ENCODE results near the gene CASP2.
"Not testable (repeated sequence)": the region's sequence is repeated elsewhere in the genome, so short reads cannot be mapped to it uniquely, and the experiment has no call there.

The CASP2 gene

DNA sequence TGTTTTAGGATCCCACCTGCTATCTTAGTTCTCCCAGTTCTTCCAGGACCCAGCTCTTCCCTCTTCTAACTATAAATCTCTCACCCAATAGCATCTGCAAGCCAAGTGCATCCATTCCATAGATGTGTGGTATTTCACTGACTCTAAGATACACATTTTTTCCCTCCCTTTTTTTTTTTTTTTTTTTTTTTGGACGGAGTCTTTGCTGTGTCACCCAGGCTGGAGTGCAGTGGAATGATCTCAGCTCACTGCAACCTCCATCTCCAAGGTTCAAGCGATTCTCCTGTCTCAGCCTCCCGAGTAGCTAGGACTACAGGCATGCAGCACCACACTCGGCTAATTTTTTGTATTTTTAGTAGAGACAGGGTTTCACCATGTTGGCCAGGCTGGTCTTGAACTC lies 1.7 kb downstream of the CASP2 start:
- in situ Hi-C loops (cut with HindIII; ENCODE audit: low sequenced_read_pairs) = not testable (repeated sequence)

DNA sequence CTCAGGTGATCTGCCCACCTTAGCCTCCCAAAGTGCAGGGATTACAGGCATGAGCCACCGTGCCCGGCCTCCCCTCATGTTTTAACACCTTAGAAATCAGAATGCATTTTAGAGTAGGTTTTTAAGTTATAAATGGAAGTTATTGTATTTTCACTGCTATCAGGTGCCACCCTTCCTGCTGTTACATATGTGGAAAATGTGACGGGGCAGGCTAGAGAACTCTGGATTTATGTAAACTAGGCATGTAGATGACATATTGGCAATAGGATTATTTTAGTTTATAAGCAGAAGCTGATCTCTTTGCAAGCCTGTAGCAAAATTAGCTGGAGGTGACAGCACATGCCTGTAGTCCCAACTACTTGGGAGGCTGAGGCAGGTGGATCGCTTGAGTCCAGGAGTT lies 2.1 kb downstream of the CASP2 start:
- in situ Hi-C loops (cut with HindIII; ENCODE audit: low sequenced_read_pairs) = no loop called here

DNA sequence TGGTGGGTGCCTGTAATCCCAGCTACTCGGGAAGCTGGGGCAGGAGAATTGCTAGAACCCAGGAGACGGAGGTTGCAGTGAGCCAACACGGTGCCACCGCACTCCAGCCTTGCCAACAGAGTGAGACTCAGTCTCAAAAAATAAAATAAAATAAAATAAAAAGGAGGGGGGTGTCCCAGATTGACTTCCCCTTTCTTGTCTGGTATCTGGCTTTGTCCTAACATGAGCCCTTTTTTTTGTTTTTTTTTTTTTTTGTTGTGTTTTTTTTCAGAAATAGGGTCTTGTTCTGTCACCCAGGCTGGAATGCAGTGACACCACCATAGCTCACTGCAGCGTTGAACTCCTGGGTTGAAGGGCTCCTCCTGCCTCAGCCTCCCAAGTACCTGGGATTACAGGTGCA lies 4.7 kb downstream of the CASP2 start:
- in situ Hi-C loops (cut with HindIII; ENCODE audit: low sequenced_read_pairs) = no loop called here

DNA sequence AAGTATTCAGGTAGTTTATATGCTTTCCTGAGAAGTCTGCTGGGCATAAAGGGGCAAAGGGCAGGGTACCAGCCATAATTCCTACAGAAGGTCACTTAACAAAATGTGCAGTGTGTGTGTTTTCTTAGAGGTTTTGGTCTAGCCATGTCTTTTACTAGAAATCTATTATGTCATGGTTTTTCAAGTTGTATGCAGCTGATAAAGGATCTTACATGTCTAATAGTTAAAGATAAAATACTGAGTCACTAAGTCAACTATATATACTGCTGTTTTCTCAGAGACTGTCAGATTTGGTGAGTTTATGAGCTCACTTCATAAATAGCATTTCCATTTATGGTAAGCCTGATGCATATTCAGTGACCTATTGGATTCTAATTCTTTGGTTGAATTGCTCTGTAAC lies 7.7 kb downstream of the CASP2 start:
- in situ Hi-C loops (cut with HindIII; ENCODE audit: low sequenced_read_pairs) = no loop called here

DNA sequence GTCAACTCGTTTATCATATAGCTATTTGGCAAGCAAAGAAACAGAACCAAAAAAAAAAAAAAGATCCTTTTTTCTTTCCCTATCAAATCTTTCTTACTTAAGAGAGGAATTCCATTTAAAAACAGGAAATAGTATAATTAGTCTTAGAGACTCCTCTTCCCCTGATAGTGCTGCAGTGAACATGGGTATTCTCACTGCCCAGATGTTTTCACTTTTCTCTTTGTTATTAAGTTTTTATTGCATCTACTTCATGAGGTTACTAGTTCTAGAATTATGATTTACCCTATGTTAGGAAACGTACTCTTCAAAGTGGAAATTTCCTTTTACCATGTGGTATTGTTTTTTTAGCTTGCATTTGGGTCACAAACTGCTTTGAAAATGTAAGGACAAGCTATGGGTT lies 8.5 kb downstream of the CASP2 start:
- in situ Hi-C loops (cut with HindIII; ENCODE audit: low sequenced_read_pairs) = no loop called here

DNA sequence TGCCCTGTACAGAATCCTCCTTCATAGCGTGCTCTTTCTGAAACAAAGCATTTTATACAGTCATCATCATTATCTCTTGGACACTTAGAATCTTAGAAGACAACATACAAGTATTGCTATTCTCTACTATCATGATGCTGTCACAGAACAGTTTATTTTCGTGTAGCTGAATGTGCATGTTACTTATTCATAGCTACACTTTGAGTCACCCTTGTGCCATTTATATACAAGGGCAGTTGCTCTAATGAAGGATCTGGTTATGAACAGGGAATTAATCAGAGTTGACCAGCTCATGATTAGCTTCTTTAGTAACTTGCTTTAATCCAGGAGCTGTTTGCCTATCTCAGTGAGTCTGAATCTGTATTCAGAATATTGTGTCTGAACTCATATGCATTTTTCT lies 11.2 kb downstream of the CASP2 start:
- in situ Hi-C loops (cut with HindIII; ENCODE audit: low sequenced_read_pairs) = no loop called here

DNA sequence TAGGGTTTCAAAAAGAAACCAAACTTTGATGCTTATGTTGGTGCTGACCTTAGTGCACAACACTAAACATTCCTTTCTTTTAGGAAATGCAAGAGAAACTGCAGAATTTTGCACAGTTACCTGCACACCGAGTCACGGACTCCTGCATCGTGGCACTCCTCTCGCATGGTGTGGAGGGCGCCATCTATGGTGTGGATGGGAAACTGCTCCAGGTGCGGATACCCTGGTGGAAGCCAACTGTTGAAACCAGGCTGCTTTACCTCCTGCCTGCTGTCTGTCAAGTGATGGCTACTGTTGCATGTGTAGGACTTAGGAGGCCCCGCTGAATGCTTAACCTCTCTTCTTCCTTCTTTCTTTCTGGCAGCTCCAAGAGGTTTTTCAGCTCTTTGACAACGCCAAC lies 11.7 kb downstream of the CASP2 start:
- in situ Hi-C loops (cut with HindIII; ENCODE audit: low sequenced_read_pairs) = loop anchor here (10.0 kb wide), 1 partner anchor 55 kb away; no protein-coding TSS in a partner anchor

DNA sequence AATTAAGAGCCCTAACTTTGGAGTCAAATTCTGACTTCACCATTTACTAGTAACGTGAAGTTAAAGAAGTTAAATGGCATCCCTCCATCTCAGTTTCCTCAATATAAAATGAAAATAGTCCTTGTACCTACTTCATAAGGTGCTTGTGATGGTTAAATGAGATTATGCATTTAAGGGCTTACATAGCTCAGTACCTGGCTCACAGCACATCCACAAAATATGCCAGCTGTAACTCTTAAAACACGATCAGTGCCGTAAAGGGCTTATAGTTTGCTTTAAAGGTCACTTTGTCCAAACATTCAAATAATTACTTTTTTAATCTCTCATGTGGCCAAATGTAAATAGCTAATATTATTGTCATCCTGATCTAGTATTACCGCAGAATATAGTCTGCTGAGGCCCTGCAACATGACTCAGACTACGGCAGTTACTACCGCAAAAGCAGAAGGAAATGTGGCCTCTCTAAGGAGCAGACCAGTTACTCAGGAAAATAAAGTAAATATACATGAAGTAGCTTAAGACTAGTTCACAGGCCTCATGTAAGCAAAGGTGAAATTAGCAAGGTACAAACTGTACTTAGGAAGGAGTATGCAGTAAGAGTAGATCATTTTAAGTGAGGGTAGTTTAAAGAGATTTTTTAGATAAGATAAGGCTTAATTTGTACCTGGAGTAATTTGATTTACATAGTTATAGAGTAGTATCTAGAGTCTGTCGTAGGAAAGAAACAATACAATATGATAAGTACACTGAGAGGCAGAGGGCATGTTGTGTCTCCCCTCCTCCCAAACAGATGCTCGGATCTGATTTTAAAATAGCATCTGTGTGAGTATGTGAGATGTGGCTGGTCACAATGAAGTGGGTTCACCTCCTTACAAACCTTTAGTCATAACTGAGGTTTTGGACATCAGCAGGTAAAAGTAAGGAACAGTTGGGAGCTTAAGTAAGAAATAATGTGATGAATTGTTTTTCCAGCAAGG lies 13.1 kb downstream of the CASP2 start:
- in situ Hi-C loops (cut with HindIII; ENCODE audit: low sequenced_read_pairs) = loop anchor here (10.0 kb wide), 1 partner anchor 56 kb away; no protein-coding TSS in a partner anchor

DNA sequence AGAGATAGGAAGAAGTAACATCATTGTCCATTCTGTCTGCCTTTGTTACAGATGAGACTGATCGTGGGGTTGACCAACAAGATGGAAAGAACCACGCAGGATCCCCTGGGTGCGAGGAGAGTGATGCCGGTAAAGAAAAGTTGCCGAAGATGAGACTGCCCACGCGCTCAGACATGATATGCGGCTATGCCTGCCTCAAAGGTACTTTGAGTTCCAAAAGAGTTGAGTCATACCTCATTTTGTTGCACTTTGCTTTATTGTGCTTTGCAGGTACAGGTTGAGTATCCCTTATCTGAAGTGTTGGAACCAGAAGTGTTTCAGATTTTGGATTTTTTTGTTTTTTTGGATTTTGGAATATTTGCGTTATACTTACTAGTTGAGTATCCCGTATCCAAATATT lies 15.6 kb downstream of the CASP2 start:
- in situ Hi-C loops (cut with HindIII; ENCODE audit: low sequenced_read_pairs) = loop anchor here (10.0 kb wide), 1 partner anchor 59 kb away; no protein-coding TSS in a partner anchor

DNA sequence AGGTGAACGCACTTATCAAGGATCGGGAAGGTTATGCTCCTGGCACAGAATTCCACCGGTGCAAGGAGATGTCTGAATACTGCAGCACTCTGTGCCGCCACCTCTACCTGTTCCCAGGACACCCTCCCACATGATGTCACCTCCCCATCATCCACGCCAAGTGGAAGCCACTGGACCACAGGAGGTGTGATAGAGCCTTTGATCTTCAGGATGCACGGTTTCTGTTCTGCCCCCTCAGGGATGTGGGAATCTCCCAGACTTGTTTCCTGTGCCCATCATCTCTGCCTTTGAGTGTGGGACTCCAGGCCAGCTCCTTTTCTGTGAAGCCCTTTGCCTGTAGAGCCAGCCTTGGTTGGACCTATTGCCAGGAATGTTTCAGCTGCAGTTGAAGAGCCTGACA lies 16.8 kb downstream of the CASP2 start:
- in situ Hi-C loops (cut with HindIII; ENCODE audit: low sequenced_read_pairs) = loop anchor here (10.0 kb wide), 1 partner anchor 60 kb away; no protein-coding TSS in a partner anchor

DNA sequence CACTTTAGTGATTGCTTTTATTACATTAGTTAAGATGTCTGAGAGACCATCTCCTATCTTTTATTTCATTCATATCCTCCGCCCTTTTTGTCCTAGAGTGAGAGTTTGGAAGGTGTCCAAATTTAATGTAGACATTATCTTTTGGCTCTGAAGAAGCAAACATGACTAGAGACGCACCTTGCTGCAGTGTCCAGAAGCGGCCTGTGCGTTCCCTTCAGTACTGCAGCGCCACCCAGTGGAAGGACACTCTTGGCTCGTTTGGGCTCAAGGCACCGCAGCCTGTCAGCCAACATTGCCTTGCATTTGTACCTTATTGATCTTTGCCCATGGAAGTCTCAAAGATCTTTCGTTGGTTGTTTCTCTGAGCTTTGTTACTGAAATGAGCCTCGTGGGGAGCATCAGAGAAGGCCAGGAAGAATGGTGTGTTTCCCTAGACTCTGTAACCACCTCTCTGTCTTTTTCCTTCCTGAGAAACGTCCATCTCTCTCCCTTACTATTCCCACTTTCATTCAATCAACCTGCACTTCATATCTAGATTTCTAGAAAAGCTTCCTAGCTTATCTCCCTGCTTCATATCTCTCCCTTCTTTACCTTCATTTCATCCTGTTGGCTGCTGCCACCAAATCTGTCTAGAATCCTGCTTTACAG lies 17.4 kb downstream of the CASP2 start:
- in situ Hi-C loops (cut with HindIII; ENCODE audit: low sequenced_read_pairs) = loop anchor here (10.0 kb wide), 1 partner anchor 61 kb away; no protein-coding TSS in a partner anchor

DNA sequence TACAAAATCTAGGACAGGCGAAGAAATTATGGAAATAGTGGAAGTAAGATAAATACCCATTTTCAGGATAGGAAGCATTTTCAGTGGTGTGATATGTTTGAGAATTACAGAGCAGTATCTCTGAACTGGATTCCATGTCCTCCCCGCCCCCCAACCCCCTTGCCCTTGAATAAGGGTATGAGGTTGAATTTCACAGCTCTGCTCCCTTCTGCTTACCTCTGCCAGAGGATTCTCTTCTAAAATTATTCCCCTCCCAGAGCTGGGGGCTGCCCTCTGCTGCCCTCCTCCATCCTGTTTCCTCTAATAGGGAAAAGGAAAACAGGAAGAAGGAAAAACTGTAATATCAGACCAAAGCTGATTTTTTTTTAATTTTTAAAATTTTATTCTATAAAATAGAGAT lies 20.5 kb downstream of the CASP2 start:
- in situ Hi-C loops (cut with HindIII; ENCODE audit: low sequenced_read_pairs) = loop anchor here (10.0 kb wide), 1 partner anchor 64 kb away; no protein-coding TSS in a partner anchor

DNA sequence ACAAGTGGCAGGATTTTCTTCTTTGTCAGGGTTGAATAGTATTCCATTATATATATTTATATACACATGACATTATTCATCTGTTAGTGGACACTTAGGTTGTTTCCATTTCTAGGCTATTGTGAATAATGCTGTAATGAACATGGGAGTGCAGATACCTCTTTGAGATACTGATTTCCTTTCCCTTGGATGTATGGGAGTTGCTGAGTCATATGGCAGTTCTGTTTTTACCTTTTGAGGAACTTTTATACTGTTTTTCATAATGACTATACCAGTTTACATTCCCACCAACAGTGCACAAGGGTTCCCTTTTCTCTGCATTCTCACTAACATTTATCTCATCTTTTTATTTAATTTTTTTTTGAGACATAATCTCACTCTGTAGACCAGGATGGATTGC lies 26.0 kb downstream of the CASP2 start:
- in situ Hi-C loops (cut with HindIII; ENCODE audit: low sequenced_read_pairs) = no loop called here

DNA sequence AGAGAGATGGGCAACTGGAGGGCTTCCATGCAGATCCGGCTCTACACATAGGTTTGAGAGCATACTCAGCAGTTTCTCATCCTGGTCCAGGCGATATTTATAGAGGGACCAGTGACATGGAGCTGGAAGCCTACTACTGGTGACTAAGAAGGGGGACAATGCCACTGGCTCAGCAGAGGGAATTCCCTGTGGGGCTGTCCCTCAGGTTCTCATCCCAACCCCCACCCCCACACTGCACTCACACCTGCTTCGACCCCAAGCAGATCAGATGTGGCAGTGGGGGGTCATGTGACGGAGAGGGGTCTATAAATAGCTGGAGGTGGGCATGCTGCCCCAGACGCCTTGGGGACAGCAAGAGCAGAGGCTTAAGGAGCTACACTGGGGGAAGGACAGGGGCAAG lies 27.6 kb downstream of the CASP2 start, which contains the start of gene CLCN1:
TSS of gene CLCN1 (plus strand) at position 336 of the 400 bp plus-strand sequence. CDS start 102 bp downstream, outside the sequence.
- in situ Hi-C loops (cut with HindIII; ENCODE audit: low sequenced_read_pairs) = no loop called here

DNA sequence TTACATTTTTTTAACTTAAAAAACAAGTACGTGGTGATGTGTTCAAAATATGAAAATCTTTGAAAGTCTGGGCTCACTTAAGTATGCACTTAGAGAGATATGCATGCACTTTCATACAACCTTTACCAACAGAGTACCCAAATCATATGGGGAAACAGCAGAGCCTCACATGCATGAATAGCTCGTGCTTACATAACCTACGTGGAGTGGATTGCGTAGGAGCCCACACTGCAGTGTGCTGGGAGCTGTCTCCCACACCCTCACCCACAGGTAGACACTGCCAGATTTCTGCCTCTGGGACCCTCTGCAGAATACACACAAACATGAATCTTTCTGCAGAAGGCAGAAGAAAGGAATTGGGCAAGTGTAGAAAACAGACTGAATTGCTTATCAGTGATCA lies 28.3 kb downstream of the CASP2 start:
- in situ Hi-C loops (cut with HindIII; ENCODE audit: low sequenced_read_pairs) = no loop called here

DNA sequence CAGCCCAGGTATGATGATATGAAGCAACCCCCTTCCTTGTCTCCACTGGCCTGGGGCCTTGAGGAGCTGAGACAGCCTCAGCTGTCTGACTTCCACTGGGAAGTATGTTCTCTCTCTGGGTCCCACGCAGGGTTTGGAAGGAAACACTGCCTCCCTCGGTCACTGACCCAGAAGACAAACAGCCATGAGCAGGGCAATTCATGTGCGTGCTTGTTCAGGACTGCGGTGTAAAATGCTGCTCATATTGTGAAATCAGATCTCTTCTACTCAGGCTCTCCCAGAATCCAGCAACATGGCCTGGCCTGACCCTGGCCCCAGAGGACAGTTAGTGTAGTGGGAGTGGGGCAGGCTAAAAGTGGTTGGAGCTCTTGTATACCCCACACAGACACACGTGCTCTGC lies 30.5 kb downstream of the CASP2 start:
- in situ Hi-C loops (cut with HindIII; ENCODE audit: low sequenced_read_pairs) = no loop called here

DNA sequence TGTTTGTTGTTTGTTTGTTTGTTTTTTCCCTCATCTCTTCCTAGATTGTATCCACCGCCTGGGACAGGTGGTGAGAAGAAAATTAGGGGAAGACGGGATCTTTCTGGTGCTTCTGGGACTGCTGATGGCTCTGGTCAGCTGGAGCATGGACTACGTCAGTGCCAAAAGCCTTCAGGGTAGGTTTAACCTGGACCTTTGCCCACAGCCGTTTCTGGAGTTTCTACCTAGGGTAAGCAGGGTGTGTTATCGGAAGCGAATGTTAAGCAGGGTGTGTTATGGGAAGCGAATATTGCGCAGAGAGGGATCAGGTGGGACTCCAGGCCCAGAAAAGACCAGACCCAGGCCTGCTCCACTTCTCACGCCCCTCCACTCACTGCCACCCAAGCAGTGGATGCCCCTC lies 32.5 kb downstream of the CASP2 start:
- in situ Hi-C loops (cut with HindIII; ENCODE audit: low sequenced_read_pairs) = no loop called here

DNA sequence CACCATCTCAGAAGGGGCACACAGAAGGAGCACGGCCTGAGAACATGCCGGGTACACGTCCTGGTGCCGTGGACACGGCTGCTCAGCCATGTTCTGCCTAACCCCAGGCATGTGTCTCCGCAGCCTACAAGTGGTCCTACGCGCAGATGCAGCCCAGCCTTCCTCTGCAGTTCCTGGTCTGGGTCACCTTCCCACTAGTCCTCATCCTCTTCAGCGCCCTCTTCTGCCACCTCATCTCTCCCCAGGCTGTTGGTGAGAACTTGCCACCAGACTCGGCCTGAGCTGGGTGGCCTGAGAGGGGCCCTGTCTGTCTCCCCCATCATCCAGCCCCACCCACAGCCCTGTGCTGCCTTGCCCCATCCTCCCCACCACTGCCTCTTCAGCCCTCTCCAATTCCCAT lies 33.1 kb downstream of the CASP2 start:
- in situ Hi-C loops (cut with HindIII; ENCODE audit: low sequenced_read_pairs) = no loop called here

DNA sequence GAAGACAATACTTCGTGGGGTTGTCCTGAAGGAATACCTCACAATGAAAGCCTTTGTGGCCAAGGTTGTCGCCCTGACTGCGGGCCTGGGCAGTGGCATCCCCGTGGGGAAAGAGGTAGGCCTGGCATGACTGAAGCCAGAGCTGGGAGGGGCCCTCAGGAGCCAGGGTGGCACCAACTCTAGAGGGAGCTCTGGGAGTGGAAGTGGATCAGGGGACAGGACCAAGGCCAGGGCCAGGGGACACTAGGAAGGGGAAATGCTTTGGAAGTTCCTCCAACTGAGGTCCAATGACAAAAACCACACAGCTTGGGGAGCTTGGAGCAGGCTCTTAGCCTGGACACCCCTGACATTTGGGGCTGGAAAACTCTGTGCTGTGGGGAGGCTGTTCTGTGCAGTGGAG lies 33.6 kb downstream of the CASP2 start:
- in situ Hi-C loops (cut with HindIII; ENCODE audit: low sequenced_read_pairs) = no loop called here

DNA sequence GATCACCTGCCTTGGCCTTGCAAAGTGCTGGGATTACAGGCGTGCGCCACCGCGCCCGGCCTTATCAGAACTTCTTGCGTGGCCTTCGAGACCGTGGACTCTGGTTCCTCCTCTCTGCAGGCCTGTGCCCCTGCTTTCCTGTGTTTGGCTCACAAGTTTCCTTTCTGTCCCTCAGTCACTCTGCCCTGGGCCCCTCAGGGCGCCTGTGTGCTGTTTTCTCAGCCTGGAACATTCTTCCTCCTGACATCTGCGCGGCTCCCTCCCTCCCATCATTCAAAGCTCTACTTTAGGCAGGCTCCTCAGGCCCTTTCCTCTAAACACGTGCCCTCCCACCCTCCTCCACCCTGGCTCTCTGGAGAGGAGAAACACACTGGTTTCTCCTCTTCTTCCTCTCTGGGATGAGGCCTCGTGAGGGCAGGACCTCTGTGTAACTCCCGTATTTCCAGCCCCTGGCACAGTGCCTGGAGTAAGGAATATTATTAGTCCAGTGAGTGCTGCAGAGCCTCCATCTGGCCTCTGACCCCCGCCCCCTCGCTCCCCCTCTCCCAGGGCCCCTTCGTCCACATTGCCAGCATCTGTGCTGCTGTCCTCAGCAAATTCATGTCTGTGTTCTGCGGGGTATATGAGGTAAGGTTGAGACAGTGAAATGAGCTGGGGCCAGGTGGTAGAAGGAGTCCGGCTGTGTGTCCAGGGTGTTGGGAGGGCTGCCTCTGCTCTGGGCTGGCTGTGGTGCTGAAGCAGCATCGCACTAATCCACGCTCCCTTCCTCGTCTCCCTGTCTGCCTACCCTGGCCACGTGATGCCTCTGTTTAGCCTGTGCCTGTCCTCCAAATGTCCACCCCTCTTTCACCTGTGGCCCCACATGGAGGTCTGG lies 34.8 kb downstream of the CASP2 start:
- in situ Hi-C loops (cut with HindIII; ENCODE audit: low sequenced_read_pairs) = no loop called here

DNA sequence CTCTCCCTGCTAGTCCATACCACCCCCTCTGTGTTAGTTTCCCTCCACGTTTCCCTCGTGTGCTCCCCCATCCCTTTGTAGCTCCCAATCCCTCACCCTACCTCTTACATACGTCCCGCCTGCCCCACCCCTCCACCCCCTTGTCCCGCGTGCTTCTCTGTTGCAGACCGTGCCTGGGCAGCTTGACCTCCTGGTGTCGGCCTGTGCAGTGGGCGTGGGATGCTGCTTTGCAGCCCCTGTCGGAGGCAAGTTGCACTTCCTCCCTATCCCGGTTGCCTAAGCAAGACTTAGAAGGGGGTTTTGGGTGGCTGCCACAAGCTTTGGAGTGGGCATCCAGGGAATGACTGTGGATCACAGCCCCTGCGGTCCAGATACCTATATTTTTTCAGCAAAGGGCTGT lies 35.5 kb downstream of the CASP2 start:
- in situ Hi-C loops (cut with HindIII; ENCODE audit: low sequenced_read_pairs) = no loop called here
